NCI-H446 treated with DMSO at 0.1 percent for 48 hours (cell line): Measurements from ENCODE around the gene CTIF.

Experiments
- DNase-seq: peaks from one replicate; lab custom pipeline; 2025; lab: John Stamatoyannopoulos, UW

CTIF gene

DNA sequence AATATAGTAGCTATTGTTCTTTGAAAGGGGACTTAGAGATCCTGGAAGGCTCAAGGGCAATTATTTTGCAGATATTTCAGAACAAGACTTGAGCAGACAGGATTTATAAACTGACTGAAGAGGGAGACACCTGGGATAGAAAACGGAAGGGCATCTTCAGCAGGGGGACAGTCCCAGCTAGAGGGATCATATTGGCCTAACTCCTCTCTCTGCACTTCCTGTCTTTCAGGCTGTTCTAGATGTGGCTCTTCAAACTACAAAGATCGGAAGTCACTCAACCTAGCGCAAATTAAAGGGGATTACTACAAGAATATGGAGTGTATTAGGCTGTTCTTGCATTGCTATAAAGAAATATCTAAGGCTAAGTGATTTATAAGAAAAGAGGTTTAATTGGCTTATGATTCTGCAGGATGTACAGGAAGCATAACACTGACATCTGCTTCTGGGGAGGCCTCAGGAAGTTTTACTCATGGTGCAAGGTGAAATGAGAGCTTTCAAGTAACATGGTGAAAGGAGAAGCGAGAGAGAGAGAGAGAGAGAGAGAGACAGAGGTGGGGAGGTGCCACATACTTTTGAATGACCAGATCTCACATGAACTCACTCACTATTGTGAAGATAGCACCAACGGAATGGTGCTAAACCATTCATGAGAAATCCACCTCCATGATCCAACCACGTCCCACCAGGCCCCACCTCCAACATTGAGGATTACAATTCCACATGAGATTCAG lies 5.3 kb upstream of the CTIF start:
- DNase-seq = no peak

DNA sequence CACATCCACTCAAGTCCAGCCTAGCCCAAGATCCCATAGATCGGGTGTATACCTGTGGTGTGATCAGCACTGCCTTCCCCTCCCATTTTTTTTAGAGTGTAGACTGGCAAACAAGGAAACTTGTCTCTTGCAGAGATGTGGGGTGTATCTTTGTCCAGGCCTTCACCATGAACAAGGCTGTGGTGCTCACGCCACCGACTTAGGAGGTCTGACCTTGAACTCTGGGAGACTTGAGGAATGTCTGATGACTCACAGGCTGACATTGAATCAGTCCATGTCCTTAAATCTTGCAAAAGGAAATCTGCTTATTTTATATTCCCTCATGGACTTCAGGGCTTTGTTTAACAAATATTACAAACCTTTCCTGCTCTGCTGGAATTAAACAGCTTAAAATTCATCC lies 4.5 kb upstream of the CTIF start:
- no peak for DNase-seq

DNA sequence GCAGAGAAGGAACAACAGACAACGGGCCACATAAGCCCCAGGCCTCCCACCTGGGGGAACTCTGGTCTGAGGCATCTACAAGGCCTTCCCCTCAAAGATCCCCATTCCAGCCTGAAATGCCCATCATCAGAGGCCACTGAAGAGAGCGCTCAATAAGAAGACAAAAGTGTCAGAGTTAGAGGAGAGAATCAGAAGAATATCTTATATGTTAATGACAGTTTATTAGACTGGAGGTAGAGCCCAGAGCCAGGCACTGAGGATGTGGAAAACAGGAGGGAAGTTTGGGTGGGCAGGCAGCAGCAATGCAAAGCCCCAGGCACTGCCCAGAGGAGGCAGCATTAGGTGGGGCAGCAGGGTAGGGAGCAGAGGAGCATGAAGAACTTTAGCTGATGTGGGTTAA lies 2.9 kb upstream of the CTIF start:
- no peak for DNase-seq

DNA sequence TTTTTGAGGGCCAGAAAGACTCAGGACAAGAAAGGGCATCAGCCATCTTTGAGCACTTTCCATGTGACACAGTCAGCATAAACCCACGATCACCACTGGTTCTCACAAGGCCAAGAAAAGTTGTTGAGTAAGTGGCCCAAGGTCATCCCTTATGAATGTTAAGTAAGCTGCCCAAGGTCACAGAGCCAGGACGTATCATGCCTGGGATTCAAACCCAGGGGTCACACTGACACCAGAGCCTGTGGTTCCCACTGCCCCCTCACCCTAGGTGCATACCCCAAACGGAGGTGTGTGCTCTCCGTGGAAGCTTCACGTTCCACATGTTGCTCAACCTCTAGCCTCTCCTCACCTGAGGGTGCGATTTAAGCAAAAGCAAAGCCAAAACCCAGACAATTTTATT lies 2.3 kb upstream of the CTIF start:
- no peak for DNase-seq

DNA sequence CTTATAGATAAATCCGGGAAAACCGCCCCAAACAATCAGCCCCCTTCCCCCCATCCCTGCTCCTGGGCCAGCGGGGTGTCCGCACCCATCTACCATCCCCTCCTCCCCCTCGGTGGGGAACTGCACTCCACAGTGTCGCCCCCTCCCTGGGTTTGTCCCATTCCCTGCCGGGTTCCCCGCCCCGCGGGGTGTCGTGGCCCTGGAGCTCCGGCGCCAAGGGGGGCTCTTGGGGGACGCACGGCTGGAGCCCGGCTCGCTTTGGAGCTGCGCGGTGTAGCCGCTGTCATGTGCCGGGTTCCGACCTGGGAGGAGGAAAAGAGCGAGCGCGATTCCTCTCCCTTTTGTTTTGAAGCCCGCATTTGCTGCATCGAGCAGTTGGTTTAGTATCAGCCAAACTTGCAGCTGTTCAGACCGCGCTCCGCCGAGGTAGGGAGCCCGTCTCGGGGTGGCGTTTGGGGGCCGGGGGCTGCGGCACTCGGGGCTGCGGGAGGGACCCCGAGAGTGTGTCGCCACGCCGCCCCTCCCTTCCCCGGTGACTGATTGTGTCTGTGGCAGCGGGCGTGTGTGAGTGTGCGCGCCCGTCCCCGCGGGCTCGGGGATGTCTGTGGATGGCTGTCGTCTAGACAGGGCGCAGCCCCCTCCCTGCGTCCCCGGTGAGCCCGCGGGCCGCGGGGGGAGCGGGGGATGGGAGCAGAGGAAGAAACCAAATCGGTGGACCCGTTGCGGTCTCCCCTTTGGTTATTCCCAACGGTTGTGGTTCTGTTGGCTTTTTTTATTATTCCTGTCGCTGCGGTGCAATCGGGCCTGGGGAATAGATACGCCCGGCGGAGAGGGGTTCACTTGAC lies 797 bp downstream of the CTIF start:
- peak; percentile 9 for DNase-seq

DNA sequence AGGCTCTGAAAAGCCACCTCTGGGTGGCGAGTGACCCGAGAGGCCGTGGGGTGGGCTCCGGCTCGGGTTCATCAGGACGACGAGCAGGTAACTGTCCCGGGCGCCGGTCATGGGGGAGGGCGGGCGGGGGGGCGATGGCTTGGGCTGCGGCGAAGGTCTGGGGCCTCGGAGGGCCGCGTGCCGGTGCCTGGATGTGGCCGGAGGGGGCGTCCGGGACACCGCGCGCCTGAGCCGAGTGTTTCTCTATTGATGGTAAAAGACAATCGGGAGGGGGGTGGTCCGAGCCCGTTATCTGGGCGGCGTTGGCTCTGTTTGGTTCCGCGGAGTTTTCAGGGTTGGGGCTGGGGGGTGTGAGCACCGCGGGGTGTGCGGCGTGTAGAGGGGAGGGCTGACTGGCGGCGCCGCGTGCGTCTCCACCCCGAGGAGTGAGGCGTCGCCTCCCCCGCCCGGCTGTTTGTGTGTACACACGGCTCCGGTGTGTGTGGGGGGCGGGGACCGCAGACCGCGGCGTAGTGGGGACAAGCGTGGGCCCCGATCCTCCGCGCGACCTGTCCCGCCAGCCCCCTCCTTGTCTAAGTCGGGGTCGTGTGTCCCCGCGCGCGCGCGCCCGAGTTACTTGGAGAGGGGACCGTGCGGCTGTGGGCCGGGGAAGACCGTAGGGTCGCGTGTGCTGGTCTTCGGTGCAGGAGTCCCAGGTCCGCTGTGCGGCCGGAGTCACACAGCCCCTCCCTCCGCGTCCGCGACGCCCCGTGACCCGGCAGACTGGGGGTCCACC lies 1.6 kb downstream of the CTIF start:
- no peak for DNase-seq

DNA sequence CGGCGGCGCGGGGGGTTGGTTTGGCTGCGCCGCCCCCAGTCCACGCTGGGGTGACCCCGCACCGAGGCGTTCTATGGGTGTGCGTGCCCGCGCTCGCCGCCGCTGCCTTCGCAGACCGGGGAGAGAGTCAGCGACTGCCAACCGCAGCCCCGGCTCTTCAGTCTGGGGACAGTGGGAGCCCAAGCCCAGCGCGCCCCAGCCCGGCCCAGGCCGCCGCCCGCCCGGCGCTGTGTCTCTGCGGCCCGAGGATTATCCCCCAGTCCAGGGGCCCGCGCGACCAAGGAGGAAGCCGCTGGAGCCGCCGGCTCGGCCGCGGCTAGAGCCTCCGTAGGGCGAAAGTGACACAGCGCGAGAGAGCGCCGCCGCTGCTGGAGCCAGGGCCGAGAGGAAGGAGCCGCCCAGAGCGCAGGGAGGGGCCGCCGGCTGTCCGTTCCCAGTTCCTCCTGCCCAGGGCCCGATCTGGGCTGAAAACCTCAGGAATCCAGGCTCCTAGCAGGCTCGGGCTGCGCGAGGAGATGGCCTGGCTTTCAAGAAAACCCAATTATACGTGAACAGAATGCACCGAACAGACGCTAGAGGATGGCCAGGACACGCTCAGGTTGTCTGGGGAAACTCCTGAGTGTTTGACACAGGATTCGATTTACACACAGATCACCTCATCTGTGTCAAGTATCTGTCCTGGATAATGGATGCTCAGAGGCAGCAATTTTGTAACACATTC lies 2.4 kb downstream of the CTIF start:
- no peak for DNase-seq

DNA sequence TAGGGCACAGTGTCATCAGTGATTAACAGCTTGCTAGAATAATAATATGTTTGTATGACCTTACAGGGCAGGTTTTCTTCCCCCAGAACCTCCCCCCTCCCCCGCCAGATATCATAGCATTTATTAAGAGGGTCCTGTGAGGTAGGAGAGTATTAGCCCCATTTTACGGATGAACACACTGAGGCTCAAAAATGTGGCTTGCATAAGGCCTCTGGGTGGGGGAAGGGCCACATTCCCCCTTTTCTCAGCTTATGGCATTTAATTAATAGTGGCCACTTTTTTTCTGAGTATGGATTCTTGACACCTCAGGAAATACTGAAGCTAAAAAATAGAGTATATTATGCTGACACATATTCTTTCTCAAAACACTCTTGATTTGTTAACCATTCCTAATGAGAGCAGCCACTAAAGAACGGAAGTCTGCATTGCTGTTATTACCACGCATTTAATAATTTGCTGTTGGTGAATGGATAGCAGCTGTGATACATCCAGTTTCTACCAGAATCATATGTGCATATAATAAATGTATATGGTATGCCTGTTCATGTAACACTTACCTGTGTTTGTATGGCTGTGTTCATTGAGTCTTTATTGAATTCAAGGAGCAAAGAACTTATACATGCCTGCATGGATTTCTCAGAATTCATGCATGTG lies 3.0 kb downstream of the CTIF start:
- no peak for DNase-seq

DNA sequence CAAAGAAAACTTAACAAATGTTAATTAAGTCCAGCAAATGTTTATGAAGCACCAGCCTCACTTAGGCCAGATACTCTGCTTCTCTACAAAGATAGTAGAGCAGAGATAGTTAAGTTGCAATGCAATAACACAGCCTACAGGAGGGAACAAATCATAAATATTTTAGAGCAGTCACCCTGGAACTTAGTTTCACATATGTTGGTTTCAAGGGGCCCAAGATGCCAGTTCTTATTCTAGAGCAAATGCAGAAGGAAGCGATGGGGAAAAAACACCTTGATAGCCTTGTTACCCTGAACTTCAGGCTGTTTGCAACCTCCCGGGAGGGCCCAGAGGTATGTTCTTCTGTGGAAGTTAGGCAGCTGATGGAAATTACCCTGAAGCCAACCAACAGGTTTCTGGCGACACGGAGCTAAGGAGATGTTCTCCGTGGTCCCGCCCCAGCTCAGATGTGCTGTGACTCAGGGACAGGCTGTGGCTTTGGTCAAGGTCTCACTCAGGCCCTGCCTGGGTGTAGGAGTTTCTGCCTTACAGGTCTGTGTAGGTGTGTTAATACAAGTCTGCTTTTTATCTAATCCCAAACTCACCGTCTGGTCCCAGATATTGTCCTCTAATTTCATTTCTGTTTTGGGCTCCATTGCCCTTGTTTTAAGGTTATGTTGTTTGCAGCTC lies 3.8 kb downstream of the CTIF start:
- no peak for DNase-seq

DNA sequence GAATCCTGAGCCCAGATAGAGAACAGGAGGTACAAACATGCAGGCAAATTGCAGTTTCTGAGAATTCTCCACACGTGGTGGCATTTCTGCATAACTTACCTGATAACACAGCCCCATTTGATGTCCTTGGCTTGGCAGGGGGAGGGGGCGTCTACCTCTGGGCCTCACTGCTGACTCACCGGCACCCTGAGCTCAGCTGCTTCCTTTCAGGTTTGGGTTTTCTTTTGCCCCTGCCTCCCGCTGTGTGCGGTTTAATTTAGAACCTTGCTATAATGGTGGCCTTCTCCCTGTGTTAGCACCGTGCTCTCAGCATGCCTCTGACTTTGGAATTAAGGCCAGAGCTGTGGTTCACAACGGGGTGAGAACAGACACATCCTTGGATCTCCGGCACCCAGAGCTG lies 4.4 kb downstream of the CTIF start:
- no peak for DNase-seq

DNA sequence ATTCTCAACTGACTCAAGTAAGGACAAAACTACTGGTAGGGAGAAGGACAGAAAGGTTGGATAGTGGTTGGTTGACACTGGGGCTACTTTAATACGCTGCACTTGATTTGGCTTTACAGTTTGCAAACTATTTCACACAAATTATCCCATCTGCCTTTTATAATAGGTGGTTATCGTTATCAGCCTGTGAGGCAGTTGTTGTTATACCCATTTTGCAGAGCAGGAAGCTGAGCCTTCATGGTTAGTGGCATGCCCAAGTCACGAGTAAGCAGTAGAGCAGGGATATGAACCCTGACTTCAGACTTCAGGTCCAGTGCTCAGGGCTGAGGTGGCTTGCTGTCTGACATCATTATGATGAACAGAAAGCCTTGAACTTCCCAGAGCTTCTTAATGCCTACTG lies 5.3 kb downstream of the CTIF start:
- DNase-seq = no peak

DNA sequence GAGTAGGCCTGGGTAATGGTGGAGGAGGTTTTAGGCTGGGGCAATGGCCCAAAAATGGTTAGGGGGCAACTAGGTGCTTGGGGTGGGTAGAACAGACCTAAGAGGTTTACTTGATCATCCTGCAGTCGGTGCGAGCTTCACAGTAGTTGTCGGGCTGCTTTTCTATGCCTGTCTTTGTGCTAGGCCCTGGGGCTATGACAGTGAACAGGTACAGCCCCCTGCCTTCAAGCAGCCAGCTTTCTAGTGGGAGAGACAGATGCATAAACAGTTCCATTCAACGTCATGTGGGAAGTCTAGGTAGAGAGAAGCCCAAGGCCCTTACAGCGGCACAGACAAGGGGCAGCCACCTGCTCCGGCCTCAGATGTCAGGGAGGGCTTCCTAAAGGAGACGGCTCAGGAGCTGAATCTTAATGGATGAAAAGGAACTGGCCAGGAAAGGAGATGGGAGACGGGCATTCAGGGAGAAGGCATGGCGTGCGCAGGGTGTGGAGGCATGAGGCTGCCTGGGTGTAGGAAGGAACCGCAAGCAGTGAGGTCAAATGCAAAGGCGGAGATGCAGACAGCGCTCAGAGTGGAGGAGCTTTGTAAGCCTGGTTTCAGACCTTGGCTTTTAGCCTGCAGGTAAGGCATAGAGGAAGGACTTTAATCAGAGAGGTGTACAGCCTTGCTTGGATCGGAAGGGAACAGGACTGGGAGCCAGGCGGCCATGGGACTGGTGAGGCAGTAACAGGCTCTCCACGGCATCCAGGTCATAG lies 6.0 kb downstream of the CTIF start:
- DNase-seq = no peak

DNA sequence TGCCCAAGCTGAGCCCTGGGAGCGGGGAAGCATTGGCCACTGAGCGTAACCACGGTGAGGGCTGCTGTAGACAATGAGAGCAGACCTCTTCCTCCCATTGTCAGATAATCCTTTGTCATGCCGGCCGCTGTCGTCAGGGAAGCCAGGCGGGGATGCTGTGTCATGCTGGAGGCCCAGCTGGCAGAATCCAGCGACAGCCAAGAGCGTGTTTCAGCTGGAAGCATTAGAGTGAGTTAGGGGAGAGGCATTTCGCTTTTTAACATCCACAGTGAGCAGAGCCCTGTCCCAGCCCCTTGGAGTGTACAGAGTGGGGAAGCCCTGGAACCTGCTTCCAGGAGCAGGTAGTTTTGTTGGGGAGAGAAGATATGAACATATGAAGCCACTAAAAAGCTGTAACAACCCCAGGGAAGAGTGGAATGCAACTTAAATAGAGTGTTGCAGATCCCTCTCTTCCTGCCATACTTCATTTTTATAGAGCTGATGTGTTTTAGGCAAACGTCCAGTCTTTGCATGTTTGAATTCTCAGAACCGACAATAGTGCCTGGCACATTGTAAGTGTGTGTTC lies 7.0 kb downstream of the CTIF start:
- no peak for DNase-seq

DNA sequence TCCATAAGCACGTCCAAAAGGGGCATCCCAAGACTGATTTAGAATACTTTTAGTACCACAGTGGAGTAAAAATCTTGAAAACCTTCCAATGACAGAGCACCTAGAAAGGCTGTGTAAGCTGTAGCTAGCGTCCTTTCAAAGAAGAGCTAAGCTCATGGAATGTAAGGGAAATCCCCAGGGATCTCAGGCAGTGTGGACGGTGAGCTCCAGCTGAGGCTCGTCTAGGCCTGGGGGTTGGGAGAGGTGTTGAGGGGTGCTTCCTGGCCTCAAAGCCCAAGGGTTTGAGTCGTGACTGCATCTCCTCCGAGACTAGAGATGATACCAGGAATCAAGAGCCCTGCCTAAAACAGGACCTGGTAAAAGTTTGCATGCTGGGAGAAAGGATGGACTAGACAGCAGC lies 7.6 kb downstream of the CTIF start:
- DNase-seq = no peak

DNA sequence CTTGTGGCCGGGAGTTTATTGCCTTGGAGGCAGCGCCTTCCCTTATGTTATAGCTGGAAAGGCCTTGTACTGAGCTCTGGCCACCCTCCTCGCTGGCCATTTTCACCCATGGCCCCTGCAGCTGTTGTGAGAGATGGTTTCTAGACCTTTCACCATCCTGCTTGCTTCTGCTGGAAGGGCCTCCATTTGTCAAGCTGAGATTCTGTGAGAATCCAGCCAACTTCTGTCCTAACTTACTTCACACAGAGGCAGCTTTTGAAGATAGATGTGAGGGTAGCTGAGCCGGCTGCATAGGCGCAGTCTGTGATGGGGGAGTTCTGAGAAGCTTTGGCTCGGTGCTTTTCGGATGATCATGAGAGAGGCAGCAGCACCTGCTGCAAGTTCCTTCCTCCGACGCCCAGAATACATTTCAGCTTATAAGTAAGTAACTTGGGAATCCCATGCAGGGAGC lies 8.7 kb downstream of the CTIF start:
- no peak for DNase-seq

DNA sequence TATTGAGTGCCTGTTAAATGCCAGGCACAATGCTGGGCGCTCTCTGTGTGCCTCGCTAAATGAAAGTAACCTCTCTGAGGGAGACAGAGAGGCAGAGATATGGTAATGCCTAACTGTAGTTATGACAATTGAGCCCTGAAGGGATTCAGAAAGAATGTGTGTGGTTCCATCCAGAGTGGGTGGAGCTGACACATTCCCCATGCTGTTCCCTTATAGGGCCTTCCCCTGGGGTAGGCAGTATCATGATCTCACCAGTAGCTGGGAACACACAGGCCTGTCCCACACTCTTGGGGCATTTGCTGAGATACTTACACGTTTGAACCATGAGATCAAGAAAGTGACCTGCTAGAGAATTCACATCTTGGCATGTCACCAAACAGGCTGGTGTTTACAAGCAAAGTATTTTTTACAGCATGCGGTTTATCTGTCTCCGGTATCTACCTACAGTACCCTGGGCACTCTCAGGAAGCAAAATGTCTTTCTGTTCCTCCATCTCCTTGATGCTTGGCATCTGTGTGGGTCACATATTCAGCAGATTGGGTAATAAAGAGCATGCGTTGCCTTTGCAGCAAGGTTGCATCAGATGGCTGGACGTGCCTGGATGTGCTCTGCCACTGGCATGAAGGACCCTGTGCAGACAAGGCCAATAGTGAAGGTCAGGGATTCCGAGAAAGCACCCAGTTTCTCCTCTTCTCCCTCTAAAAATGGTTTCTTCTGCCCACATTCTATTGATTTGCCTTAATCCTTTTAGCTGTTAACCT lies 9.4 kb downstream of the CTIF start:
- no peak for DNase-seq

DNA sequence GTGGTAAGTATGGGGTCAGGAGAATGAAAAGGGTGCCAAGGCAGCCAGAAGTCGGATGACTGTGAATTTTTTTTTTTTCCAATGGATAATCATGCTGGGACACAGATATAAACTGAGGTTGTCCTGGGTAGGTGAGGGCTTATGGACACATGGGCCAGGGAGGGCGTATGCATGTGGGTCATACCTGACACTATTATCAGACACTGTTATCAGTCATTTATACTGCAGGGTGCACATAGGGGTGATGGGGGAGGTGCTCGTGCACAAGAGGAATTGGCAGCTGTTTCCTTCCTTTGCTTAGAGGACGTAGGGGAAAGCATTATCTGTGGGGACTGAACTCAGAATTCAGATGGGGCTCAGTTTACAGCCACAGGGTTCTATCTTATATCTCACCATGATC lies 10.1 kb downstream of the CTIF start:
- DNase-seq = no peak

DNA sequence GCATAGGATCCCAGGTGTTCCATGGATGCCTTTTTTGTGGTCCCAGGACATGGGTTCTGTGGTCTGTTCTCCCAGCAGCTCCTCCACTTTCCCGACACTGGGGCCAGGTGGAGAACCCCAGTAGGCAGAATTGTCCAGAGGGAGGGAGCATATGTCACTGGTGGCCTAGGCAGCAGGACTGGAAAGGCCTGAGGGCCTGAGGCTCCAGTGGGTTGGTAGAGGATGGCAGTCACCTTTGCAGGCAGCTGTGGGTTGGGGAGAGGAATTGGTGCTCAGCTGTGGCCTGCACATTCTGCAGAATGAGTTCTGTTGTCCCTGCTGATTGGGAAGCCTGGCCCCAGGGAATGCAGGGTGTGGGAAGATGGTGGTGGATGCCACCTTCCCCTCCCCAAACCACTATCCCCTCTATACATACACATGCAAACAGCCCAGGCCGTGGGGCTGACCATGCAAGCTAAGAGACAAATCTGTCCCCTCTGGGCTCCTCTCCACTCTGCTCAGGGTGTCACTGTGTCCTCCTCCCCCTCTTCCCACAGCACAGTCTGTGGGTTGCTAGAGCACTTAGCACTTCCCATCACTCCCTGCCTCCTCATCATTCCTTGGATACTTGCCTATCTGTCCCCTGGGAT lies 11.4 kb downstream of the CTIF start:
- DNase-seq = no peak

DNA sequence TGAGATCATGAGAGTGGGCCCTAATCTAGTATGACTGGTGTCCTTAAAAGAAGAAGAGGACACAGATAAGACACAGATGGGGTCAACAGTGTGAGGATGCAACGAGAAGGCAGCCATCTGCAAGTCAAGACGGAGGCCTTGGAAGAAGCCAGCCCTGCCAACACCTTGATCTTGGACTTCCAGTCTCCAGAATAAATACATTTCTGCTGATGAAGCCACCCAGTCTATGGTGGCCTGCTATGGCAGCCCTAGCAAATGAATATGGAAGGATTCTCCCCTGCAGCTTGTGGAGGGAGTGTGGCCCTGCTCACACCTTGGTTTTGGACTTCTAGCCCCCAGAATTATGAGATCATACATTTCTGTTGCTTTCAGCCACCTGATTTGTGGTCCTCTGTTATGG lies 12.3 kb downstream of the CTIF start:
- DNase-seq = no peak
